Measurements from ENCODE around the gene EPHA3. TPM values are rescaled to one million over a fixed set of nuclear protein-coding genes. Genes with fewer than 3 reads are reported as not detected.

Gene EPHA3
- total and polyA plus RNA-seq, 2 donors from 2014 or later = 0.19 to 6.5 TPM

DNA sequence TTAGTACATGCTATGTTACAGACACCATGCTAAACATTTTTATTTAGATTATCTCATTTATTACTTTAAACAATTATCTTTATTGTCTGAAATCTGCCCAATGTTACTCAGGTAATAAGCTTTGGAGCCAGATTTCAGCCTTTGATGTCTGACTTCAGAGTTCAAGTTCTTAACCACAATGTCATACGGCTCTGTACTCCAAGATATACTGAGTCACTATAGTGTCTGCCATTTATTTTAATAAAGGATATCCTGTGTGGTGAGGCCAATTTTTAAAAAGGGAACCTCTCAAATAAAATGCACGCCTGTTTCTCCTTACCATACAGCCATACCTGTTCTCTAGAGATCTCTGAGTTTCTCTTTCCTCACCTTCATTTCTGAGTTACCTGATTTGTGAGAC lies 193.1 kb downstream of the EPHA3 start:
- H3K9me3 ChIP-seq (ENCODE audit: control insufficient read depth in 2 of 3, insufficient read depth in 1 of 3, low read length in 3 of 3) = no peaks in the 10 kb centered on the region
- H3K27me3 ChIP-seq (ENCODE audit: control insufficient read depth, insufficient read depth, low read length) = no peaks in the 10 kb centered on the region
- H3K9ac ChIP-seq (ENCODE audit: low read length in 3 of 3) = no peak overlapping the region
- intact Hi-C loops (cut with DNase I) = no loop called here
- H3K4me1 ChIP-seq (ENCODE audit: control insufficient read depth in 2 of 3, insufficient read depth in 2 of 3, low read depth in 1 of 3, low read length in 3 of 3) = no peaks in the 10 kb centered on the region
- H3K36me3 ChIP-seq (ENCODE audit: control insufficient read depth in 2 of 3, insufficient read depth in 3 of 3, low read length in 3 of 3) = no peaks in the 10 kb centered on the region
- no peak overlapping the region for H3K27ac ChIP-seq (ENCODE audit: low read depth in 2 of 2, low read length in 2 of 2)
- DNase-seq (no peak), FAIRE-seq (no peak)
- TF ChIP-seq, protein P1, sequence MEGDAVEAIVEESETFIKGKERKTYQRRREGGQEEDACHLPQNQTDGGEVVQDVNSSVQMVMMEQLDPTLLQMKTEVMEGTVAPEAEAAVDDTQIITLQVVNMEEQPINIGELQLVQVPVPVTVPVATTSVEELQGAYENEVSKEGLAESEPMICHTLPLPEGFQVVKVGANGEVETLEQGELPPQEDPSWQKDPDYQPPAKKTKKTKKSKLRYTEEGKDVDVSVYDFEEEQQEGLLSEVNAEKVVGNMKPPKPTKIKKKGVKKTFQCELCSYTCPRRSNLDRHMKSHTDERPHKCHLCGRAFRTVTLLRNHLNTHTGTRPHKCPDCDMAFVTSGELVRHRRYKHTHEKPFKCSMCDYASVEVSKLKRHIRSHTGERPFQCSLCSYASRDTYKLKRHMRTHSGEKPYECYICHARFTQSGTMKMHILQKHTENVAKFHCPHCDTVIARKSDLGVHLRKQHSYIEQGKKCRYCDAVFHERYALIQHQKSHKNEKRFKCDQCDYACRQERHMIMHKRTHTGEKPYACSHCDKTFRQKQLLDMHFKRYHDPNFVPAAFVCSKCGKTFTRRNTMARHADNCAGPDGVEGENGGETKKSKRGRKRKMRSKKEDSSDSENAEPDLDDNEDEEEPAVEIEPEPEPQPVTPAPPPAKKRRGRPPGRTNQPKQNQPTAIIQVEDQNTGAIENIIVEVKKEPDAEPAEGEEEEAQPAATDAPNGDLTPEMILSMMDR (IDR thresholded peaks at IDR 0.05; ENCODE audit: borderline replicate concordance, extremely low read depth, insufficient read depth) = no peak
- H3K4me3 ChIP-seq (ENCODE audit: low read length in 3 of 3) = no peak overlapping the region

DNA sequence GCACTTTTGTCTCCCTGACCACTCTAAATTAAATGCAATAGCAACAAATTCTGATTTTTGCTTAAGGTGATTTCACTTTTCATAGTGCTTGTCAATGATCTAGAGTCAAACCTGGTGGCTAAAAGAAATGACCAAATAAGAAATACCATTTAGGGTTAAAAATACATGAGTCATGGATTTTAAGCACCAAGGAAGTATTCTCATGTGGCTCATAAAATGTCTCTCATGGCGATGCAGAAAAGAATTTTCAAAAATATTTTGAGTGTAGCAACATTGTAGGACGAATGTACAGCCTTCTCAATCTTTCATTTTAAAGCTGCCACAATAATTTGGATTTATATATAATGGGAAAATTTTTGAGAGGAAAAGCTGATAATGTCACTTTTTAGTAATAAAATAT lies 193.6 kb downstream of the EPHA3 start:
- H3K4me3 ChIP-seq (ENCODE audit: low read length in 3 of 3) = no peak overlapping the region
- no peaks in the 10 kb centered on the region for H3K4me1 ChIP-seq (ENCODE audit: control insufficient read depth in 2 of 3, insufficient read depth in 2 of 3, low read depth in 1 of 3, low read length in 3 of 3)
- DNase-seq (no peak), FAIRE-seq (no peak)
- TF ChIP-seq, protein P1 (IDR thresholded peaks at IDR 0.05; ENCODE audit: borderline replicate concordance, extremely low read depth, insufficient read depth) = no peak
- intact Hi-C loops (cut with DNase I) = no loop called here
- no peak overlapping the region for H3K27ac ChIP-seq (ENCODE audit: low read depth in 2 of 2, low read length in 2 of 2)
- H3K9ac ChIP-seq (ENCODE audit: low read length in 3 of 3) = no peak overlapping the region
- H3K9me3 ChIP-seq (ENCODE audit: control insufficient read depth in 2 of 3, insufficient read depth in 1 of 3, low read length in 3 of 3) = no peaks in the 10 kb centered on the region
- H3K27me3 ChIP-seq (ENCODE audit: control insufficient read depth, insufficient read depth, low read length) = no peaks in the 10 kb centered on the region
- H3K36me3 ChIP-seq (ENCODE audit: control insufficient read depth in 2 of 3, insufficient read depth in 3 of 3, low read length in 3 of 3) = no peaks in the 10 kb centered on the region

DNA sequence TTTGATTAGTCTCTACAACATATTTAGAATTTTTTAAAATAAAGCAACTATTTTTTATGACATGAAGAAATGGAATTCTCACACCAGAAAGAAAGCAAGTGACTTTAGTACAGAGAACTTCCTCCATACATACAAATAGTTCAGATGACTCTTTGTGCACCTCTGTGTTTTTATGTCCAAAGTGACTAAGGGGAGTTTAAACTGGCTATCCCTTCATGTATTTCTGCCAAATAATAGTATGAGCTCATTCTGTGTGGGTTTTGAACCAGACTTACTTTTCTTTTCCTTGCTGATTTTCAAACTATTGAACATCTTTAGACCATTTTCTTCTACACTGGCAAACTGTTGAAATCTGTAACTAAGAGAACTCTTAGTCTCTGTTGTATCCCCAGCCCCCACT lies 196.3 kb downstream of the EPHA3 start:
- no peaks in the 10 kb centered on the region for H3K27me3 ChIP-seq (ENCODE audit: control insufficient read depth, insufficient read depth, low read length)
- no peaks in the 10 kb centered on the region for H3K36me3 ChIP-seq (ENCODE audit: control insufficient read depth in 2 of 3, insufficient read depth in 3 of 3, low read length in 3 of 3)
- H3K4me1 ChIP-seq (ENCODE audit: control insufficient read depth in 2 of 3, insufficient read depth in 2 of 3, low read depth in 1 of 3, low read length in 3 of 3) = no peaks in the 10 kb centered on the region
- DNase-seq = no peak
- no peak for FAIRE-seq
- intact Hi-C loops (cut with DNase I) = no loop called here
- H3K4me3 ChIP-seq (ENCODE audit: low read length in 3 of 3) = no peak overlapping the region
- no peak overlapping the region for H3K27ac ChIP-seq (ENCODE audit: low read depth in 2 of 2, low read length in 2 of 2)
- H3K9ac ChIP-seq (ENCODE audit: low read length in 3 of 3) = no peak overlapping the region
- no peaks in the 10 kb centered on the region for H3K9me3 ChIP-seq (ENCODE audit: control insufficient read depth in 2 of 3, insufficient read depth in 1 of 3, low read length in 3 of 3)
- TF ChIP-seq, protein P1 (IDR thresholded peaks at IDR 0.05; ENCODE audit: borderline replicate concordance, extremely low read depth, insufficient read depth) = no peak

DNA sequence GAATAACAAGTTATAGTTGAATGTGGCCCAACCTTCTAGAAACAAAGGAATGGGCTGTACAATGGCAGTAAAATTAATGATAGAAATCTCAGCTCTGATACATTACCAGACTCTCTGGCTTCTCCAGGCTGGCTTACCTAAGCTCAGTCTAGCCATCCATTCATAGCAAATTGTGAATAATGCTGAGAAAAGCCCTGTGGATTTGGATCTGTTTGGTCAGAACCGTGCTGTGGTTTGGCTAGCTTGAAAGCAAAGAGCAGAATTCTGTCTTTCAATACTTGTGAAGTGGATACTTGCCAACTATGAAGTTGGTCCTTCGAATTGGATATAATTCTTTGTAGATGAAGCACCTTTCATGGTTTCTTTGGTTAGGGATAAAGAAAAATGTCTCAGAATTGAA lies 199.1 kb downstream of the EPHA3 start:
- Histone ChIP-seq H3K36me3 (ENCODE audit: control insufficient read depth in 2 of 3, insufficient read depth in 3 of 3, low read length in 3 of 3) (no peaks in the 10 kb centered on the region), H3K27ac (ENCODE audit: low read depth in 2 of 2, low read length in 2 of 2) (no peak overlapping the region), H3K4me1 (ENCODE audit: control insufficient read depth in 2 of 3, insufficient read depth in 2 of 3, low read depth in 1 of 3, low read length in 3 of 3) (no peaks in the 10 kb centered on the region), H3K4me3 (ENCODE audit: low read length in 3 of 3) (no peak overlapping the region), H3K9ac (ENCODE audit: low read length in 3 of 3) (no peak overlapping the region), H3K27me3 (ENCODE audit: control insufficient read depth, insufficient read depth, low read length) (no peaks in the 10 kb centered on the region), H3K9me3 (ENCODE audit: control insufficient read depth in 2 of 3, insufficient read depth in 1 of 3, low read length in 3 of 3) (no peaks in the 10 kb centered on the region)
- DNase-seq = no peak
- no peak for FAIRE-seq
- intact Hi-C loops (cut with DNase I) = no loop called here
- TF ChIP-seq, protein P1 (IDR thresholded peaks at IDR 0.05; ENCODE audit: borderline replicate concordance, extremely low read depth, insufficient read depth) = no peak

Measured in kidney (tissue), 14 donors.